ENCODE results near the gene CUX1.
"Not testable (repeated sequence)": the region's sequence is repeated elsewhere in the genome, so short reads cannot be mapped to it uniquely, and the experiment has no call there.

Gene CUX1

DNA sequence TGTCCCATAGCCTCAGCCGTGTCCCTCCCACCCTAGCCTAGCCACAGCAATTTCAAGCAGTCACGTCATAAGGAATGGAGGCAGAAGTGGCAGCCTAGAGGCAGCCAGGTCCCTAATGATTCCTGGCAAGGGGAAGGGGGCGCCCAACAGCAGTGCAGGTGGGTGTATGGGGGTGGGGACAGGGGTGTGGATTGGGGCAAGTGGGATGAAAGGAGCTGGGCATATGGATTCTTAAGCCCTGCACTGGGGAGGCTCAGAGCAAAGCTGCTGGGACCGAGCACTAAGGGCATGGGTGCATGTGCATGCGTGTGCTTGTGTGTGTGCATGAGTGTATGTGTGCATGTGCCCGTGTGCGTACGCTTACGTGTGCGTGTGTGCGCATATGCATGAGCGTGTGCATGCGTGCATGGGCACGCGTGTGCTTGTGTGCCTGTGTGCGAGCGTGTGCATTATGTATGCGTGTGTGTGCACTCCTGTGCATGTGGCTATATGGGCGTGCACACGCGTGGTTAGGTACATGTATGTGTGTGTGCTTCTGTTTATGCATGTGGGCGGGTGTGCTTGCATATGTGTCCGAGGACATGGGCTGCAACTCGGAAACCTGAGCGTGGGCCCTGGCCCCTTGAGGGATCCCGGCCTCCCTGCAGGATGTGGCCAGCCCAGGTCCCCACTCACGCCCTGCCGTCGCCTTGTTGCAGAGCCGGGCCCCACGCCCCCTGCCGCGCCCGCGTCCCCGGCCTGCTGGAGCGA lies 503.4 kb downstream of the CUX1 start:
- TF ChIP-seq, protein P1, sequence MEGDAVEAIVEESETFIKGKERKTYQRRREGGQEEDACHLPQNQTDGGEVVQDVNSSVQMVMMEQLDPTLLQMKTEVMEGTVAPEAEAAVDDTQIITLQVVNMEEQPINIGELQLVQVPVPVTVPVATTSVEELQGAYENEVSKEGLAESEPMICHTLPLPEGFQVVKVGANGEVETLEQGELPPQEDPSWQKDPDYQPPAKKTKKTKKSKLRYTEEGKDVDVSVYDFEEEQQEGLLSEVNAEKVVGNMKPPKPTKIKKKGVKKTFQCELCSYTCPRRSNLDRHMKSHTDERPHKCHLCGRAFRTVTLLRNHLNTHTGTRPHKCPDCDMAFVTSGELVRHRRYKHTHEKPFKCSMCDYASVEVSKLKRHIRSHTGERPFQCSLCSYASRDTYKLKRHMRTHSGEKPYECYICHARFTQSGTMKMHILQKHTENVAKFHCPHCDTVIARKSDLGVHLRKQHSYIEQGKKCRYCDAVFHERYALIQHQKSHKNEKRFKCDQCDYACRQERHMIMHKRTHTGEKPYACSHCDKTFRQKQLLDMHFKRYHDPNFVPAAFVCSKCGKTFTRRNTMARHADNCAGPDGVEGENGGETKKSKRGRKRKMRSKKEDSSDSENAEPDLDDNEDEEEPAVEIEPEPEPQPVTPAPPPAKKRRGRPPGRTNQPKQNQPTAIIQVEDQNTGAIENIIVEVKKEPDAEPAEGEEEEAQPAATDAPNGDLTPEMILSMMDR (IDR thresholded peaks at IDR 0.05; ENCODE audit: insufficient read depth, low read length, missing control alignments) = no peak
- POLR2A ChIA-PET = no interaction called here
- H3K4me3 ChIP-seq (ENCODE audit: low read depth, low read length) = no peak overlapping the region
- CTCF ChIA-PET = interaction anchor here (1.6 kb wide), 1 partner anchor 11 kb away, joined by 4 read pairs; no protein-coding TSS in a partner anchor
- DNase-seq (ENCODE audit: low read depth, low spot score) = no peak

DNA sequence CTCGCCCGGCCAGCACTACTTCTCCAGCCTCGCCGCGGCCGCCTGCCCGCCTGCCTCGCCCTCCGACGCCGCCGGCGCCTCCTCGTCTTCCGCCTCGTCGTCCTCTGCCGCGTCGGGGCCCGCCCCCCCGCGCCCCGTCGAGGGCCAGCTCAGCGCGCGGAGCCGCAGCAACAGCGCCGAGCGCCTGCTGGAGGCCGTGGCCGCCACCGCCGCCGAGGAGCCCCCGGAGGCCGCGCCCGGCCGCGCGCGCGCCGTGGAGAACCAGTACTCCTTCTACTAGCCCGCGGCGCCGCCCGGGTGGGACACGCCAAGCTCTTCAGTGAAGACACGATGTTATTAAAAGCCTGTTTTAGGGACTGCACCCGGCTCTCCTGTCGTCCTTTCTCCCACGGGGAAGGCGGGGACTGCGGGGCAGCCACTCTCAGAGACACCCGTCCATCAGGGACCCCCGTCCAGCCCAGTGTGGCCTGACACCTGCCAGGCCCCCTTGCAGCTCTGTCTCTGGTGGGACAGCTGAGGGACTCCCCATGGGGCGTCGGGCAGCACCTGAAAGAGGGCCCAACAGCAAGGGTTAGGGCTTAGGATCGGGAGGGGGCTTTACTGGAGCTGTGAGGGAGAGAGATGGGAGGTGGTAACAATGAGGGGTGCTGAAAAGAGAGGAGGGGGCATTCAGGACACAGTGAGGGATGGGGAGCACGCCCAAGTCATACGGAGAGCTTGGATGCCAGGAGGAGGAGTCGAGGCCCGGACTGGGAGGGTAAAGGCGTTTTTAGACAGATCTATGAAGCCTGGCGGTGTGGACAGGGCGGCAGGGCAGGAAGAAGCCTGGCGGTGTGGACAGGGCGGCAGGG lies 504.1 kb downstream of the CUX1 start:
- CTCF ChIA-PET = interaction anchor here (1.6 kb wide), 1 partner anchor 11 kb away, joined by 4 read pairs; no protein-coding TSS in a partner anchor
- no peak overlapping the region for H3K4me3 ChIP-seq (ENCODE audit: low read depth, low read length)
- DNase-seq (ENCODE audit: low read depth, low spot score) = no peak
- POLR2A ChIA-PET = no interaction called here
- TF ChIP-seq, protein P1 (IDR thresholded peaks at IDR 0.05; ENCODE audit: insufficient read depth, low read length, missing control alignments) = no peak

DNA sequence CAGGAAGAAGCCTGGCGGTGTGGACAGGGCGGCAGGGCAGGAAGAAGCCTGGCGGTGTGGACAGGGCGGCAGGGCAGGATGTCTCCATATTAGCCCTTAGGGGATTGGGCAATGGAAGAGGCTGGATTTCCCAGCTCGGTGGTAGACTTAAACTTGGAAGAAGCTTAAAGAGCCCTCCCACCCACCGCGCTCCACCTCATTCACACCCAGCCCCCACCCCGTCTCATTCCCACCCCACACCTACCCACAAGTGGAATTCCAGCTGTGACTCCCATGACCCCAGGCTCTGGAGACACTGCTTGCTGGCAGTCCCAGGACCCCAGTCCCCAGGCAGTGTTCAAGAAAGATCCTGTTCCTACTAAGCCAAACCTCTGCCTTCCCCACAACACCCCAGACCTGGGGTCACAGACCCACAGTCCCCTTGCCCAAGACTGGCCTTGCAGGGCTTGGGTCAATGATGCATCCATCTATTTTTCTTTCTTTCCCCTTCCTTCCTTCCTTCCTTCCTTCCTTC lies 504.8 kb downstream of the CUX1 start:
- TF ChIP-seq, protein P1 (IDR thresholded peaks at IDR 0.05; ENCODE audit: insufficient read depth, low read length, missing control alignments) = no peak
- CTCF ChIA-PET = interaction anchor here (1.6 kb wide), 1 partner anchor 12 kb away, joined by 4 read pairs; no protein-coding TSS in a partner anchor
- POLR2A ChIA-PET = no interaction called here
- no peak overlapping the region for H3K4me3 ChIP-seq (ENCODE audit: low read depth, low read length)
- no peak for DNase-seq (ENCODE audit: low read depth, low spot score)

DNA sequence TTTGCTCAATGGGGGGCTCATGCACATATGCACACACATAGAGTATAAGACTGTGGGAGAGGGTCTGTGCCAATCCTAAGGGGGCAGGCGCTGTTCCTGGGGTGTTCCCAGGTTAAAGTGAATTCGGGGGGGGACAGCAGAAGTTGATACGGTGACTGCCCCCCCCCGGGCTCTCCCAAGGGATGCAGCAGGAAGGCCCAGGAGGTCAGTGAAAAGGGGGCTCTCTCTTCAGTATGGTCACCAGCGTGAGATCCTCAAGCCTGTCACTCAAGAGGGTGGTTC lies 506.4 kb downstream of the CUX1 start:
- no peak for DNase-seq (ENCODE audit: low read depth, low spot score)
- TF ChIP-seq, protein P1 (IDR thresholded peaks at IDR 0.05; ENCODE audit: insufficient read depth, low read length, missing control alignments) = no peak
- ChIA-PET CTCF (no interaction called here), POLR2A (no interaction called here)
- no peak overlapping the region for H3K4me3 ChIP-seq (ENCODE audit: low read depth, low read length)

DNA sequence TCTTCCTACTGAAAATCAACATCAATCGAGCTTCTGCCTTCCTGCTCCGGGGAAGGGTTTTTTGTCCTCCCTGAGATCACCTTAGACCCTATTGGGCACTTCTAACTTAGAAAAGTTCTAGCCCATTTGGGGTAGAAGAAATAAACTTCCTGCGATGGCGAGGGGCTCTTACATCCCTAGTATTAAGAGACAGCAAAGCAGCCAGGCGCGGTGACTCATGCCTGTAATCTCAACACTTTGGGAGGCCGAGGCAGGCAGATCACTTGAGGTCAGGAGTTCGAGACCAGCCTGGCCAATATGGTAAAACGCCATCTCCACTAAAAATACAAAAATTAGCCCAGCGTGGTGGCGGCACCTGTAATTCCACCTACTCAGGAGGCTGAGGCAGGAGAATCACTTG lies 507.7 kb downstream of the CUX1 start:
- DNase-seq (ENCODE audit: low read depth, low spot score); H3K4me3 ChIP-seq (ENCODE audit: low read depth, low read length); CTCF ChIA-PET; POLR2A ChIA-PET: not testable (repeated sequence)

DNA sequence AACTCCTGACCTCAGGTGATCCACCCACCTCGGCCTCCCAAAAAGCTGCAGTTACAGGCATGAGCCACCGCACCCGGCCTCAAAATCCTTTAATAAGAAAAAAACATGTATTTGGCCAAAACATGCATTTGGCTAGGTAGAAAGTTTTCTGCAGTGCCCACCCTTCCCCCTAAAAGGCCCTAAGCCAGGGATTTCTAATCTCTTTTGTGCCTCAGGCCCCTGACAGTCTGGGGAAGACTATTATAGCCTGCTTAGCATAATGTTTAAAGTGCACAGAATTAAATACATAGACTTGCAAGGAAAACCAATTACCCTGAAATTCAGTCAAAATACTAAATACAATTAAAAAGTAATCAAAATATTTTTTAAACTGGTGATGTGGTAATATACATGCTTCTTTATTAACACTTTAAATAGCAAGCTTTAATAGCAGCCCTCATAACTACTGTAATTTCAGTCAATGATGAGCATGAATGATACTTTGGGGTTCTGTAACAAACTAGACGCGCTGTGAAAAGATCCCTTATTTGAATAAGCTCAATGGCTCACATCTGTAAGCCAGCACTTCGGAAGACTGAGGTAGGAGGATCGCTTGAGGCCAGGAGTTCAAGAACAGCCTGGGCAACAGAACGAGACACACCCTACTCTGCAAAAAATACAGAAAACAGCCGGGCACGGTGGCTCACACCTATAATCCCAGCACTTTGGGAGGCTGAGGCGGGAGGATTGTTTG lies 508.9 kb downstream of the CUX1 start:
- ChIA-PET CTCF (no interaction called here), POLR2A (no interaction called here)
- no peak for DNase-seq (ENCODE audit: low read depth, low spot score)
- TF ChIP-seq, protein P1 (IDR thresholded peaks at IDR 0.05; ENCODE audit: insufficient read depth, low read length, missing control alignments) = no peak
- no peak overlapping the region for H3K4me3 ChIP-seq (ENCODE audit: low read depth, low read length)

DNA sequence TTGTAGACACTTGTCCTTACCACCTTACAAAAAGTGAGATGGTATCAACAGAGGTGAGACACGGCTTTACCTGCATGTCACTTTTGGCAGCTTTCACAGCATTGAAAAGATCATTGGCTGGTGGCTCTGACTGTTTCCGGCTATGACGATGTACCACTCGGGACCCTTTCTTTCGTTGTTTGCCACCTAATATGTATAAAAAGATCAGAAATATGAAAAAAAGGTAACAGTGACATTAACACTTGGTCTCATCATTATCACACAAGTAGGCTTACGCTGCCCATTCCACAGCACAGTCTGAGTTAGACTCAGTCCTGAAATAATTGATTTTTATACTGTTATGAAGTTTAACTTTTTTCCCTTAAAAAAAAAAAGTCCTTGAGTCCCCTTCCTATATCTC lies 509.8 kb downstream of the CUX1 start:
- CTCF ChIA-PET; POLR2A ChIA-PET; H3K4me3 ChIP-seq (ENCODE audit: low read depth, low read length); DNase-seq (ENCODE audit: low read depth, low spot score): not testable (repeated sequence)

DNA sequence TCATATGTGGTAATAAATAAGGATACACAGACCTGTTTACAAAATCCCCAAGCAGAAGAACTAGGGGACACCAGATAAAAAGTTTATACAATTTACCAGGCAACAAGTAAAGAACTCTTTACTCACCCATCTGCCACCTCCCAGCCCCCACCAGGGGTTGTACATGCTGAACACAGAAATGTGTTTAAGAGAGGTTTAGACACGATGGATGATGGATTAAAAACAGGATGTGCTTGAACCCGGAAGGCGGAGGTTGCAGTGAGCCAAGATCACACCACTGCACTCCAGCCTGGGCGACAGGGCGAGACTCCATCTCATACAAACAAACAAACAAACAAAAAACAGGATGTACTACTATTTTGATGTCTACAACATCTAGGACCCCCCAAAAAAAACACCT lies 511.4 kb downstream of the CUX1 start:
- DNase-seq (ENCODE audit: low read depth, low spot score); POLR2A ChIA-PET; H3K4me3 ChIP-seq (ENCODE audit: low read depth, low read length); CTCF ChIA-PET: not testable (repeated sequence)

DNA sequence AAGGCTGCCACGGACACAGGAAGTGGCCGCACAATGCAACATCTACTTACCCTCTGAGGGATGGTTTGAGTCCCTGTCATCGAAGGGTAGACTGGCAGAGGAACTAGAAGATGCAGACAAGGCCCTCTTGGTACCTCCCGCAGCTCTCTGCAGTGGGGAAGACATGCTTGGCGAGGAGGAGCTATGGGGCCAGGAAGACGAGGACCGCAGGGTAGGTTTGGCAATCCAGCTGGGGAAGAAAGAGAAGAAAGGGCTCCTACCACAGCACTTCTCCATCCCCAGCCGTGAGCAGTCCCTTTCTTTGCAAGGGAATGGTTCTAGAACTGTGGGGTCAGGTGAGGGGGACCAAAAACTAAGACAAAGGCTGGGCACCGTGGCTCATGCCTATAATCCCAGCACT lies 511.9 kb downstream of the CUX1 start:
- POLR2A ChIA-PET; DNase-seq (ENCODE audit: low read depth, low spot score); H3K4me3 ChIP-seq (ENCODE audit: low read depth, low read length); CTCF ChIA-PET: not testable (repeated sequence)
